Upper lobe of left lung (tissue), 4 donors: ENCODE results near the gene ATP9A.

Experiments used
- POLR2A ChIP-seq, 4 donors: fragments of 450-650 bp; IDR thresholded peaks; one replicate each; pipeline ENCODE4 v1.5.1; 2016 to 2017; ENCODE audit warnings: antibody characterized with exemption in 4 of 4, mild to moderate bottlenecking in 2 of 4
- POLR2AphosphoS5 ChIP-seq, 2 donors: sonication (generic); formaldehyde crosslinking; IDR thresholded peaks; one replicate each; pipeline ENCODE4 v1.5.1; 2017; ENCODE audit warnings: antibody characterized with exemption in 2 of 2
- TF ChIP-seq, protein P1 (sequence below), 6 experiments: fragments of 450-650 bp in 4 of 6; fragments of 200-600 bp in 2 of 6; sonication (generic) in 2 of 6; IDR thresholded peaks; one replicate each; pipeline ENCODE4 v1.5.1; 2016 to 2019; ENCODE audit warnings: antibody characterized with exemption in 6 of 6

DNA sequence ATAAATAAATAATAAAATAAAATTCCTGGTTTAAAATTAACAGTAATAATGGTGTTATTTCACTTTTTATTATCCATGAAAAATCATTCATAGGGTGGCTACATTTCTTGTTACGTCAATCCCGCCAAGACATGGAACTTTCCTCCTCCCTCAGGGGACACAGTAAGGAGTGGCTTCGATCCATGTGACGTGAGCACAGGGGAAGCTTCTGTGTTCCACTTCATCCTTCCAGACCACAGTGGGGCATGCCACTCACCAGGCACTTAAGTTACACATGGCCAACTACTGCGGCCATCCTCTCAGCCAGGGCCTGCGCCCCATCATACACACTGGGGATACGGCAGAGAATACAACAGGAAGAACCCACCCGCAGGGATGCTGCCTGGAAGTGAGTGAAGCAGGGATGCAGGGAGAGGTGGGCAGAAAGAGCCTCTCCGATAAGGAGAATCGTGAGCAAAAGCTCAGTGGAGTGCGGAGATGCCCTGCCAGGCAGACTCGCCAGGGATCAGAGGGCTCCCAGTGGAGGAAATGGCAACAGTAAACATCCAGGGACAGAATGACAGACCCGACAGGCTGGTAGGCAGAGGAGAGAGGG is 75.3 kb downstream of the ATP9A start:
- TF ChIP-seq, protein P1, sequence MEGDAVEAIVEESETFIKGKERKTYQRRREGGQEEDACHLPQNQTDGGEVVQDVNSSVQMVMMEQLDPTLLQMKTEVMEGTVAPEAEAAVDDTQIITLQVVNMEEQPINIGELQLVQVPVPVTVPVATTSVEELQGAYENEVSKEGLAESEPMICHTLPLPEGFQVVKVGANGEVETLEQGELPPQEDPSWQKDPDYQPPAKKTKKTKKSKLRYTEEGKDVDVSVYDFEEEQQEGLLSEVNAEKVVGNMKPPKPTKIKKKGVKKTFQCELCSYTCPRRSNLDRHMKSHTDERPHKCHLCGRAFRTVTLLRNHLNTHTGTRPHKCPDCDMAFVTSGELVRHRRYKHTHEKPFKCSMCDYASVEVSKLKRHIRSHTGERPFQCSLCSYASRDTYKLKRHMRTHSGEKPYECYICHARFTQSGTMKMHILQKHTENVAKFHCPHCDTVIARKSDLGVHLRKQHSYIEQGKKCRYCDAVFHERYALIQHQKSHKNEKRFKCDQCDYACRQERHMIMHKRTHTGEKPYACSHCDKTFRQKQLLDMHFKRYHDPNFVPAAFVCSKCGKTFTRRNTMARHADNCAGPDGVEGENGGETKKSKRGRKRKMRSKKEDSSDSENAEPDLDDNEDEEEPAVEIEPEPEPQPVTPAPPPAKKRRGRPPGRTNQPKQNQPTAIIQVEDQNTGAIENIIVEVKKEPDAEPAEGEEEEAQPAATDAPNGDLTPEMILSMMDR (IDR thresholded peaks at IDR 0.05), result no peak
- no peak for TF ChIP-seq POLR2A (IDR thresholded peaks at IDR 0.05)
- no peak for TF ChIP-seq POLR2AphosphoS5 (IDR thresholded peaks at IDR 0.05)
